ENCODE data around the gene BRD4. TPM values are rescaled to one million over a fixed set of nuclear protein-coding genes. Genes with fewer than 3 reads are reported as not detected.

Gene BRD4
- total RNA-seq, 1 donor = 25.7 TPM

GRCh38 chr19:15379083-15379998 is 47.0 kb upstream of the BRD4 start, which contains the start of gene AKAP8:
AKAP8 (minus strand) TSS chr19:15379787; CDS start chr19:15379731, 56 bp downstream.
- DNase-seq (ENCODE audit: insufficient read length, low spot score, missing footprints) = peak; percentile 100
- H3K4me1 ChIP-seq (ENCODE audit: insufficient read depth, low read length) = peaks cover 27% of the 10 kb centered on the region
- H3K4me3 ChIP-seq (ENCODE audit: insufficient read depth, low read length) = peak within 1 kb of the TSS; percentile 99
- peak within 1 kb of the TSS; percentile 73 for H2AFZ ChIP-seq (ENCODE audit: low read length)
- H3K36me3 ChIP-seq (ENCODE audit: insufficient read depth, low read length) = peaks cover 4% of the 10 kb centered on the region
- no peaks in the 10 kb centered on the region for H3K9me3 ChIP-seq (ENCODE audit: low read depth, low read length)
- H3K79me2 ChIP-seq (ENCODE audit: insufficient read depth, low read length) = peaks cover 50% of the 10 kb centered on the region
- H4K20me1 ChIP-seq (ENCODE audit: insufficient read depth, low read length) = peaks cover 22% of the 10 kb centered on the region
- H3K4me2 ChIP-seq (ENCODE audit: insufficient read depth, low read length) = peak within 1 kb of the TSS; percentile 90
- TF ChIP-seq, protein P1, sequence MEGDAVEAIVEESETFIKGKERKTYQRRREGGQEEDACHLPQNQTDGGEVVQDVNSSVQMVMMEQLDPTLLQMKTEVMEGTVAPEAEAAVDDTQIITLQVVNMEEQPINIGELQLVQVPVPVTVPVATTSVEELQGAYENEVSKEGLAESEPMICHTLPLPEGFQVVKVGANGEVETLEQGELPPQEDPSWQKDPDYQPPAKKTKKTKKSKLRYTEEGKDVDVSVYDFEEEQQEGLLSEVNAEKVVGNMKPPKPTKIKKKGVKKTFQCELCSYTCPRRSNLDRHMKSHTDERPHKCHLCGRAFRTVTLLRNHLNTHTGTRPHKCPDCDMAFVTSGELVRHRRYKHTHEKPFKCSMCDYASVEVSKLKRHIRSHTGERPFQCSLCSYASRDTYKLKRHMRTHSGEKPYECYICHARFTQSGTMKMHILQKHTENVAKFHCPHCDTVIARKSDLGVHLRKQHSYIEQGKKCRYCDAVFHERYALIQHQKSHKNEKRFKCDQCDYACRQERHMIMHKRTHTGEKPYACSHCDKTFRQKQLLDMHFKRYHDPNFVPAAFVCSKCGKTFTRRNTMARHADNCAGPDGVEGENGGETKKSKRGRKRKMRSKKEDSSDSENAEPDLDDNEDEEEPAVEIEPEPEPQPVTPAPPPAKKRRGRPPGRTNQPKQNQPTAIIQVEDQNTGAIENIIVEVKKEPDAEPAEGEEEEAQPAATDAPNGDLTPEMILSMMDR (IDR thresholded peaks at IDR 0.05; ENCODE audit: extremely low read depth, low read depth, low read length) = no peak
- no peaks in the 10 kb centered on the region for H3K27me3 ChIP-seq (ENCODE audit: insufficient read depth, low read length)
- H3K27ac ChIP-seq (ENCODE audit: low read depth, low read length) = peak within 1 kb of the TSS; percentile 99

DNA sequence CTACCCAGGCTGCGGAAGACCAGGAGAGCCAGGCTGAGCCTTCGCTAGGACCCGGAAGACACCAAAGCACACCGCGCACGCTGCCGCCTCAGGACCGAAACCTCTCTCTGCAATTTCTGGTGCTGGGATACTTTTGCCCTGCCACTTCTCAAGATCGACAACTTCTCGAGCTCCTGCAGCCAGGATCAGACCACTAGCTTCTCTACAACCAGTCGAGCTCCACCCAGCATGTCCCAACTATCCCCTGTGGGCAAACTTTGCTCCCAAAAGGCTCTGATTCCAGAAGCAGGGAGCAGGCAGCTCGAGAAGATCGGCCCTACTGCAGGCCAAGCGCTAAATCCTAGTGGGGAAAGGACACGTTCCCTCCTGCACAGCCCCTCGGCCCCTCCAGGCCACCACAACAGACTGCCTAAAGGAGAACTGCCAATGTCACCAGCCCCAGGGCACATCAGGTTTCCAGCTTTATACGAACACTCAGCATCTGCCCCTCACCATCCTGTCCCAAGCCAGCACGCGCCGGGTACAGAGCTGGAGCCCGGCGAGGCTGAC is 46.3 kb upstream of the BRD4 start:
- no peaks in the 10 kb centered on the region for H3K9me3 ChIP-seq (ENCODE audit: low read depth, low read length)
- peak overlapping the region; percentile 73 for H2AFZ ChIP-seq (ENCODE audit: low read length)
- TF ChIP-seq, protein P1 (IDR thresholded peaks at IDR 0.05; ENCODE audit: extremely low read depth, low read depth, low read length) = no peak
- peaks cover 4% of the 10 kb centered on the region for H3K36me3 ChIP-seq (ENCODE audit: insufficient read depth, low read length)
- peaks cover 27% of the 10 kb centered on the region for H3K4me1 ChIP-seq (ENCODE audit: insufficient read depth, low read length)
- H3K79me2 ChIP-seq (ENCODE audit: insufficient read depth, low read length) = peaks cover 57% of the 10 kb centered on the region
- no peaks in the 10 kb centered on the region for H3K27me3 ChIP-seq (ENCODE audit: insufficient read depth, low read length)
- peaks cover 29% of the 10 kb centered on the region for H4K20me1 ChIP-seq (ENCODE audit: insufficient read depth, low read length)
- H3K4me3 ChIP-seq (ENCODE audit: insufficient read depth, low read length) = peak overlapping the region; percentile 99
- peak; percentile 93 for DNase-seq (ENCODE audit: insufficient read length, low spot score, missing footprints)
- peak overlapping the region; percentile 86 for H3K4me2 ChIP-seq (ENCODE audit: insufficient read depth, low read length)
- peak overlapping the region; percentile 99 for H3K27ac ChIP-seq (ENCODE audit: low read depth, low read length)

- TF ChIP-seq, protein P1 (IDR thresholded peaks at IDR 0.05; ENCODE audit: extremely low read depth, low read depth, low read length) = no peak
Measured at GRCh38 chr19:15374796-15375440, 42.6 kb upstream of the BRD4 start.

More at GRCh38 chr19:15374796-15375440, 42.6 kb upstream of the BRD4 start:
- no peak overlapping the region for H3K4me2 ChIP-seq (ENCODE audit: insufficient read depth, low read length)
- H4K20me1 ChIP-seq (ENCODE audit: insufficient read depth, low read length) = peaks cover 52% of the 10 kb centered on the region
- H3K79me2 ChIP-seq (ENCODE audit: insufficient read depth, low read length) = peaks cover 84% of the 10 kb centered on the region
- H3K27me3 ChIP-seq (ENCODE audit: insufficient read depth, low read length) = no peaks in the 10 kb centered on the region
- H3K4me3 ChIP-seq (ENCODE audit: insufficient read depth, low read length) = peak overlapping the region; percentile 7
- H3K36me3 ChIP-seq (ENCODE audit: insufficient read depth, low read length) = peaks cover 32% of the 10 kb centered on the region
- H3K27ac ChIP-seq (ENCODE audit: low read depth, low read length) = peak overlapping the region; percentile 3
- DNase-seq (ENCODE audit: insufficient read length, low spot score, missing footprints) = peak; percentile 73
- peaks cover 19% of the 10 kb centered on the region for H3K4me1 ChIP-seq (ENCODE audit: insufficient read depth, low read length)
- no peak overlapping the region for H2AFZ ChIP-seq (ENCODE audit: low read length)
- H3K9me3 ChIP-seq (ENCODE audit: low read depth, low read length) = no peaks in the 10 kb centered on the region

All from osteoblast (primary cell).